HG03045 (cell line): ENCODE data around the gene ARHGAP32.
"Not testable (repeated sequence)": the region's sequence is repeated elsewhere in the genome, so short reads cannot be mapped to it uniquely, and the experiment has no call there.

ENCODE experiments used
- ATAC-seq: cut with Tn5 transposase; IDR thresholded peaks from one replicate; pipeline ENCODE4 v1.9.1; 2021; ENCODE audit warnings: mild to moderate bottlenecking, moderate library complexity; ENCODE audit not compliant: unreplicated experiment

The ARHGAP32 gene

DNA sequence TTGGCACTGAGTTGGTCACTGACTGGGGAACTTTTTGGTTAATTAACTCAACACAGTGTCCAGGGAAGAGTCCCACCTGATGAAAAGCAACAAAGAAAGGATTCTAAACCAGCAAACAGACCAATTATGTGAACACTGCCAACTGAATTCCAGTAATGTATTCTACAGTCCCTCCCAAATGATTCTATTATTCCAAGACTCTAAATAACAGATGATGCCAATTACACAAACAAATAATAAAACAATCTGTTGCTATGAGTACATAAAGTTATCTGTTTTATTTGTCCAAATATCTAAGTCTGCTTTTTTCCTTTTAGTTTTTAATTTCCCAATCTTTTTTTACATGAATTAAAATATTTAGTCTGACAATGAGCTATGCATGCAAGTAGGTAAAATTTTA is 151.2 kb downstream of the ARHGAP32 start:
- ATAC-seq, result no peak

DNA sequence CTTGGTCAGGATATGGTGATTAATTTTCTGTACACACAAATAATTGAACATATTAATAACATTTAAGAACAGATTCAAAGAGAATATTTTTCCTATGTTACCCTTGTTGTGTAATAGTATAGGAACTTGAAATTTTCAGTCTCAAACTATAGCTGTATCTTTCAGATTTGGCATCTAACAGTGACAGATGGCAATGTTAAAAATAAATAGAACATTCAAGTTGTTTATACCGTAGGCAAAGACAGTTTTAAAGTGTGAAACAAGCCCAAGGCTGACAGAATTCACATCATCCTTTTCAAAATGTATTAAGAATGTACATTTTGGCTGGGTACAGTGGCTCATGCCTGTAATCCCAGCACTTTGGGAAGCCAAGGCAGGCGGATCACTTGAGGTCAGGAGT is 156.9 kb downstream of the ARHGAP32 start:
- ATAC-seq, result no peak

DNA sequence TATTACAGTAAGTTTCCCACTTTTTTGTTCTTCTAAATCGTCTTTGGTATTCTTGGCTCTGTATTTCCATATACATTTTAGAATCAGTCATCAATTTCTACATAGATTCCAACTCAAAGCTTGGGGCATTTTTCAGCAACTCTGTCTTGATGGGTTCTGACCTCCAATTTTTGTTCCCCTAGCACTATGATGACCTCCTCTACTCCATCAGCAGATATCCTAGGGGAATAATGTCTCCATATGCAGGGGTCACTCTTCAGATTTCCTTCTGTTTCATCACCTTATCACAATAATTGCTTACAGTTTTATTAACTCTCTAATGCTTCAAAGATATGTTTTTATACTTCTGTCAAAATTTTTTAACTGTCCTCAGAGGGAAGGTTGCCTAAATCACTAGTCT is 158.1 kb downstream of the ARHGAP32 start:
- no peak for ATAC-seq

DNA sequence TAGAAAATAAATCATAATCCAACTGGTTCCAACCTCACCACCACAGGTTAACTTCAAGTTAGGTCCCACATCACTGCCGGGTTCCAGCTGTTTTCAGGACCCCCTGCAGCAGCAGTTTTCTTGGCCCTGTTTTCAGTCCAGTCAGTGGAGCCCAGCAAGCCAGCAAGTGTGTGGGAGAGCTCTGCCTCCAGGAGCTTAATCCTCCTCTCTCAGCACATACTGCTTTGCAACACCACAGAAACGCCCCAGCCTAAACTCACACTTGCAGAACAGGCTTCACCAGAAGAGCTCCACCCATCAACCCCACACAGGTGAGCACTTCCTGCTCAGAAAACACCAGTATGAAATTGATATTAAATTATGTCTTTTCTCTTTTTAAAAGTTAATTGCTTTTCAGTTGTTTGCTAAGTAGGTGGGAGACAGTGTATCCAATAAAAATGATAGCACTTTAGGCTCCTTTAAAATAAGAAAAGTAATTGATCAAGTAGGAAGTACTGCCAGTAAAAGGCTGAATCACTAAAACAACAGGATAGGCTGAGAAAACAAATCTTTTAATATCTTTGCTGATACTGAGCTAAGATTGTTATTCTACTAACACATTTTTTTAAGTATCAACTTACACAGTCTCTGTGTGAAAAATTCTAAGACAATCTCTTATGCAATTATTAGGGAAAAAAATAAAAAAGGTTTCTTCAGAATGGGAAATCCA is 168.0 kb downstream of the ARHGAP32 start:
- no peak for ATAC-seq

DNA sequence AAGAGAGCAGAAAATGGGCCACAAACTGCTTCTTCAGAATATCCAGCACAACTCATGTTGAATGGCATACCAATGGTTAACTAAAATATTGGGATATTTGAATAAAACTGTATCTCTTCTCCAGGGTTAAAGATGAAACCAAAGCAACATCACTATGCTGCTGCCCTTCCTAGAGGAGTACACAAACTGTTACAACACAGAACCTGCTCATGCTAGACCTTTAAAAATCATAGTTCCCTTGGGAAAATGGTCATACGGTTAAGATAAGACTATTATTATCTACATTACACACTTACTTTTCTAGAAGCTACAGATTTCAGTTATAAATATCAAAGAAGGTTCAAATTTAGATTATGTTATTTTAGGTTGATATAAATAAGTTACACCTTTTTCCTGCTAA is 170.8 kb downstream of the ARHGAP32 start:
- no peak for ATAC-seq

DNA sequence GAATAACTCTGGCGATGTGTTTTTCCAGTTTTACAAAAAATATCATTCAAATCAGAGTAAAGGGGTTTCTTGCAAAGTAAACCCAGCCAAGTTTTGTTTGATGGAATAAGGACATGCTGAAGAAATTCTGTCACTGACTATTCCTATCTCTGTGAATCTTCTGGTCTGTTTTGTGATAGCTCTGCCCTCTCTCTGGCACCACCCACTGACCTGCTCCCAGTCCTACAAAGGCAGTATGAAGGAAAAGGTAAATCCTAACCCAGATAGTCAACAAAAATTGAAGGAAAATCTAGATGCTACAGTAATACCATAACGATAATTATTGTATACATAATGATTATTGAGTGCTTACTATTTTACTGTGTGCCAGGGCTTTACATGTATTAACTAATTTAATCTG is 173.1 kb downstream of the ARHGAP32 start:
- no peak for ATAC-seq

DNA sequence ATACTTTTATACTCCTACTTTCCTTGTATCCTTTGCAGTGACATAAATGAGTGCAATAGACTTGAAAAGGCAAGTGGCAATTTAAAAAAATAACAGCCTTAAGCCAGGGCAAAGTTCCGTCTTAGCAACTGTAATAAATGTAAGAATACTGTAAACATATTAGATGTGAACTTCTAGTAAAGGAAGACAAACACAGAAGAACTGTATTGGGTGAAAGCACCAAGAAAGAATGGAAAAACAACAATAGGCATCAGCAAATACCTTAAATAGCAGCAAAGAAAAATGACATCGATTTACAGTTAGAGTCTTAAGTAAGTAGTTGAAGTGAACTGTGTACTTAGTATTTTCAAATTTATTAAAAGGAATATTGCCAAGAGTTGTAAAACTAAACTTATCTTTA is 174.0 kb downstream of the ARHGAP32 start:
- no peak for ATAC-seq

DNA sequence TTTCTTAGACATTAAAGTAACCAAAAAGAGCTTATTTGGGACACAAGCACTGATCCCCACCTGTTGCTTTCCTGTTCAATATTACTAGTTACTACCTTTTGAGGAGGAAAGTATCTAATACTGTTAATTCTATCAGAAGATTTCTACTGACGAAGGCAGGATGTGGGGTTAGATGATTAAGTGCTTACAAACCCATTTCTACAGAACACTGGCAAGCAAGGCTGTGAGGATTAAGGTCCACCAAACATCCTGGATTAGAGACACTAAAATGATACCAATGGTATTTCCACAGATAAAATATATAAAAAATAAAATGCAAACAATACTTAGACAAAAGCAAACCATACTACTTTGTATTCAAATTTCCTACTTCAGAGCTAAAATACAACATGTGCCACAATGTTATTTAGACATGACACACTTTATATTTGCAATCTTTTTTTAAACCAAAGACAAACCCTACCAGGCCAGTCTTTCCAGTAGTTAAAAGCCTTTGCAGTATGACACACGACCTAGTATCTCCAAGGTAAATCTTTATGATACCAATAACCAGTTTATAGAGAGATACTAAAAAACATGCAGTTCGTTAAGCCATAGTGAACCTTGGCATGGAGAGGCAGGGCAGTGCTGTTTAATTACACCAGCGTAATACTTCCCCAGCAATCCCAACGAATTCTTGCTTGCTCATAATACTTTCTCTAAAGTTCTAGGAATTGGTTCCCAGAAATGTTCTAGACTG is 178.2 kb downstream of the ARHGAP32 start:
- no peak for ATAC-seq

DNA sequence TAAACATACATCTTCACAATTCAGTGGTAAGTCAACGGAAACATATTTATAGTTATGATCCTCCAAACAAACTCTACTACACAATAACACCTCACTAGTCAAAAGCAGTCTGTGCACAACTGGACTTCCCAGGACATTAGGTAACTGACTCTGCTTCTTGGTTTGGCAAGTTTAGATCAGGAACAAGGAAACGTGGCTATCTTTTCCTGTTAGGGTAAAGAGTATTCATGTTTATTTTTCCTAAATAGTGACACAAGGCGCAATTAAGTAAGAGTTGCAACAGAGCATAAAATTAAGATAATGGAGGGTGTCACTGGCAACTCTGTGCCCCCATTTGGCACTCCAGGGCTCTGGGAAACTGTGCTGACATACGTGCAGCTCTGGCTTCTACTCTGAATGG is 179.2 kb downstream of the ARHGAP32 start:
- ATAC-seq, result no peak

DNA sequence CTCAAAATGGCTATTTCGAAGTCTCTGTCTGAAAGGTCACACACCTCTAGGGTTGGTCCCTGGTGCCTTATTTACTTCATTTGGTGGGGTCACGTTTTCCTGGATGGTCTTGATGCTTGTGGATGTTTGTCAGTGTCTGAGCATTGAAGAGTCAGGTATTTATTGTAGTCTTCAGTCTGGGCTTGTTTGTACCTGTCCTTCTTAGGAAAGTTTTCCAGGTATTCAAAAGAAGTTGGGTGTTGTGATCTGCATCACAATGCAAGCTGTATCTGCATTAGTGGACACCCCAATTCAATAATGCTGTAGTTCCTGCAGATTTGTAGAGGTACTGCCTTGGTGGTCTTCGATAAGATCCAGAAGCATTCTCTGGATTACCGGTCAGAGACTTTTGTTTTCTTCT is 186.0 kb downstream of the ARHGAP32 start:
- ATAC-seq, result no peak

DNA sequence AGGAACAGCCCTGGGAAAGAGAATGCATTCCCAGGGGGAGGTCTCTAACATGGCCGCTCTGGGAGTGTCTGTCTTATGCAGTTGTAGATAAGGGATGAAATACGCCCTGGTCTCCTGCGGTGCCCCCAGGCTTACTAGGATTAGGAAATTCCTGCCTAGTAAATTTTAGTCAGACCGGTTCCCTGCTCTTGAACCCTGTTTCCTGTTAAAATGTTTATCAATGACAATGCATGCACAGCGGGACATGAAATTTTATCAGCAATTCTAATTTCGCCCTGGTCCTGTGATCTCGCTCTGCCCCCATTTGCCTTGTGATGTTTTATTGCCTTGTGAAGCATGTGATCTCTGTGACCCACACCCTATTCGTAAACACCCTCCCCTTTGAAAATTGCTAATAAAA is 193.0 kb downstream of the ARHGAP32 start:
- not testable (repeated sequence) for ATAC-seq

DNA sequence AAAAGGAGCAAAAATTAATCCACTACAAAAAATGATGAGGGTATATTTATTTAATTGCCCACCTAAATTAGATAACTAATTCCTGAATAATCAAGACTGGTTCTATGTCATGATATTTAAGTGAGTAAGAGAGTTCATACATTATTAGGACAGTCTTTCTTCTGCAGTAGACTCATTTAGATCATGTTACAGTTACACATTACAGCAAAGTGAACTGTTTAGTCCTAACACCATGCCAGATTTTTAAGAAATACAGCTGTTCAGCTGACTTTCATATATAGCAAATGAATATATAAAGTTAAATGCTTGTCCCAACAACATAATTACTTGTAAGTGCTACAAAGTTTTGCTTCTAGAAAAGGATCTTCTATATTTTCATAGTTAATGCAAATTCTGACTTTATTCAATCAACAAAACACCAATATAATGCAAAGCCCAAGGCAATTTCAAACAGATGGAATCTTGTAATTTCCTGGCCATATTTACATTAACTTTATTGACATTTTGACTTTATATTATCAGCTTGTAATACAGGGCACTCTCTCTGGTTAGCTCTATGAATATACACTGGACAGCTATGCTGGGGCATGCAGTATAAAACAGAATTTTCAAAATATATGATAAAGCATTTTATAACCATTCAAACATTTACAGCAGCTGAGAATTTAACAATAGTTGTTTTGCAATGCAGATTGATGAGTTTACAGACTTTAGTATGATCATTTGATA is 203.7 kb downstream of the ARHGAP32 start:
- ATAC-seq, result no peak

DNA sequence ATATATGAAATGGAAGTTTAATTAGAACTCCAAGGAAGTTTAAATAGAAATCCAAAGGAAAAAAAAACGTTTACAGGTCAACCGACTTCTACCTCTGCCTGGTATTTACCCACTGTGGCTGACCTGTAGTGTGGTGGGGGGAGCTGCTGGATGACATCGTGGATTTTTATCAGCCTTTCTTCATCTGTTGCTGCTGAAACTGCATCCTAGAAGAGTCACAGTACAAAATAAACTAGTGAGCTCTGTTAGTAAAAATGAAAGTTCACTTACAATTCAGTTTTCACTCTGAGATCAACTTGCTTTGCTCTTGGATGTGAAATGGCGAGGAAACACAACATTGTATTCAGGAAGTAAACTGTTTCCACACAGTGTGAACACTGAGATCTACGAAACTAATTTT is 206.2 kb downstream of the ARHGAP32 start:
- no peak for ATAC-seq

DNA sequence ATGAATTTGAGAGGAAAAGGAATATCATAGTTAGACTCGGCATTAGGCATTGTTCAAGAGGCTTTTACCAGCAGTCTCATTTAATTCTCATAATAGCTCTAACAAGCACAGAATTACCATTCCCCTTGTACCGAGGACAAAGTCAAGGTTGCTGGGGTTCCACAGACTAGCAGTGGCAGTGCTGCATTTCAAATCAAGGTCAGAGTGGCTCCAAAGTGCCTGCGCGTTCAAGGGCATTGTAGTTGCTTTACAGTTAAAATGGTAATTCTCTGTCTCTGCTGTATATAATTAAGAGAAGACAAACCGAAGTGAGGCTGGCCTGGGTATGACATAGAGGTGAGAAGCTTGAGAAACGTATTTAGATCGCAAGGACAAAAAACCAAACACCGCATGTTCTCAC is 209.1 kb downstream of the ARHGAP32 start:
- no peak for ATAC-seq

DNA sequence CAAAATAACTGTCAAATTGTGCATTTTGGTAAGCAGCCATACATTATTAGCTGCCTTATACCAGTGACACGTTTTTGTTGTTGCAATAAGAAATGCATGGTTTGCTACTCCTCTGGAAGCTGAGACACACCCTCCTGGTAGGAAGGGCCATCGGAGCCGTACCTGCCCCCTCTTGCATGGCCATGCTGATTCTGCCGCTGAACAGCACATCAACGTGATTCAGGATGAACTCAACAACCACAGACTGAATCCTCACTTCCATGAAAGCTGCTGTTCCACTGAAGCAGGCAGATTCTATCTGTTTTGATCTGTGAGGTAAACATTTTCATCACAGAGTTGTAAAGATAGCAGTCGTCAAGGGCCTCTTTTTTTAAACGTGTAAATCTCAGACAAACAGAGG is 210.9 kb downstream of the ARHGAP32 start:
- ATAC-seq, result no peak

DNA sequence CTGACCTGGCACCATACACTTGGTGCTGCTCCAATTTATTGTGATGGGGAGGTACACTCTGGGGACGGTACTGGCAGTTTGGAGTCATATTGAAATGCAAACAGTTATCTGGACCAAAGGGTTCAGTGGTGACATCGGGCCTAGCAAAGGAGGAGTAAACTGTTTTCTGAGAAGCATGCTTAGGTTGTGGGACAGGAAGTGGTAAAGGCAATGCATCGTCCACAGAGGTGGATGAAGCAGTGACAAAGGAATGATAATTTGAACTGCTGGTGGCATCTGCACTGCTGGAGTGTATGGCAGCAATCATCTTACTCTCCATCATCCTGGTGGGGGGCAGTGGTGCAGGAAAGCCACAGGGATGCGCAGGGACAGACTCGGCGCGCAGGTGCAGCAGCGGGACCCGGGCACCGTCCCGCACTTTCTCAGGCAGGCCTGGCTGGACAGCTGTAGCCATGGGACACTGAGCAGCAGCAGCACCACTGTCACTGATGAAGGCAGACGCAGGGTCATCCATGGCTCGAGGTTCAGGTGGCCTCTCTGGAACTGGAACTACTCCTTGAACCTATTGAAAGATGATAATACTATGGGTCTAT is 221.4 kb downstream of the ARHGAP32 start:
- no peak for ATAC-seq

DNA sequence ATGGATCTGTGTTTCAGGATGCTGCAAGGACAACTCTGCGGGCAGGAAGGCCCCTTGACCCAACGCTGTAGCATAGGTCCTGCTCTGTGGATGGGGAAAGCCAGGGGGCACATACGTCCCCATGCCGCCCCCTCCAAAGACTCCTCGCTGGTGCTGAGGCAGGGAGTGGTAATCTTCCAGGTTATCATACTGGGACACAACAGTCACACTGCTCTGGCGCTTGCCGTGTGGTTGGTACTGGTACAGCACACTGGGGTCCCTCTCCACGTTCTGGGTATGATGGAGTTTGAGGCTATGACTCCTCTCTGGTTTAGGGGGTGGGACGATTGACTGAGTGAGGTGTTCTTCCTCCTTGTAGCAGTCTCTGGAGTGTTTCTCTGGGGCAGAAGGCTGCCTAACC is 223.2 kb downstream of the ARHGAP32 start:
- no peak for ATAC-seq

DNA sequence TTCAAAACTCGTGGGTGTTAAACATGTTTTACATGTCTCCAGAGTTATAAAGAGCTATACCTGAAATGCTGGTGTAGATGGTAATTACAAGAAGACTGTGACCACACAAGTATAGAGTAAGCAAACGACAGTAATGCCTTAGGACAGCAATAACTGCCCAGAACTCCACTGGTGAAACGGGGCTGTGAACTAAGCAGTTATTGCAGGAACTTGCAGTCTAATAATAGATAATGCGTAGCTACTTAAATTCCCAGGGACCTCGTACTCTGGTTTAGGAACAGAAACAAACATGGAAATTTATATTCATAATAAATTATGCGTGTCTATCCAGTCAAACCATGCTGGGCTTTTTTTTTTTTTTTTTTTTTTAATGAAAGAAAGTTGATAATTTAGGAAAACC is 224.5 kb downstream of the ARHGAP32 start:
- ATAC-seq, result no peak

DNA sequence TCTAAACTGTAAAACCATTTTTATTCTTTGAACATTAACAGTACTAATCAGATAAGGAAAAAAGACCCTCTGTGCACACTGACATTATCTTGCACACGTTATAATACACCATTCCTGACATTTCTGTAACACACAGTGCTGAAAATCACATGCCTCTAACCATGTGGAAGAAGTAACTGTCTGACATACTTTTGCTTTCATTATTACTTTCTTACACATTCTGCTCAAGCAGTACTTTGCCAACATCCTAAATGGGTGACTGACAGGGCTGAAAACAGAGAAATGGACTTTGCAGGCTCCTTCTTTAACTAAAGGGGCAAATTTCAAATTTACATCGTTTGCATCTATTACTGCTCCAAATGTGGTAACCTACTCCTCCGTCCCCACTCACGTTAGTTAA is 226.6 kb downstream of the ARHGAP32 start:
- peak; percentile 92 for ATAC-seq

DNA sequence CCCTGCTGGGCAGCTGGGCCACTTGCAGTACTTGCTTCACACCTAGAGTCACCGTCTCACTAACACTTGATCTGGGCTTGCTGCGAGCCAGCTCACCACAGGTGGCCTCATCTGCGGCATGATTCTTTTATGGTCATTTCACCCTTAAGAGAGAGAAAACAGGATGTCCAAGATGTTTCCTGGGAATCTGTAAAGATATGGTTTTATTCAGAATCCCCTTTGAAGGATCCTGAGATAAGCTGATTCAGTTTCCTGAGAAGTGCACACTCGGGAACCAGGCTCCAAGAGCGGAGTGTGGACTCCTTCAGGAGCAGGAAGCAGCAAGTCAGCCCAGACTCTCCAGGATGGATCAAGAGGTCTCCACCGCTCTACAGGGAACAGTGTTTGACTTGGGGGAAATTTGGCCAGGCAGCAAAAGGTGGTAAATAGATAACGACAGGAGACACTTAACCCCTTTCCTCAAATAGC is 227.6 kb downstream of the ARHGAP32 start:
- ATAC-seq, result no peak

DNA sequence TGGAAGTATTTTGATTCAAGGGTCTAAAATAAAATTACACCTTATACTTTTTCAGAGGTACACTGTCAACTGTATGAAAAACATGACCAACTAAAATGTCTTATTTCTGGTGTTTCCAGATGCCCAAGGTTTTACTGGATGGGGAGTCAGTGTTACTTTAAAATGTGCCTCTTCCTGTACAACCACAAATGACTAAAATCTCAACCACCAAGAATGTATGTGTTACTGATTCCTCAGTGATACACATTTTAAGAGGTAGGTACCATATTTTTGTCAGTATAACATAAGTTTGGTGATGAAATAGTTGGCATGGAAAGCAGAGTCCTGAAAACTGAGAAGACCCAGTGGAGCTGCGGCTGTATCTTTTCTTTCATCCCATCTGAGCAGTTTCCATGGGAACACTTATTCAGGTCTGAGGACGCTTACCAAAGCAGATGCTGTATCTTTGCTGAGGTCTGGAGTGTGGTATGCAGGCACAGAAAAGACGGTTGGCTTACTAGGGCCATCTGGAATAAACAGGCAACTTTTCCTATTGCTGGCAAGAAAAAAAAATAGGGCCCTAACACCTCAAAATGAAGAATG is 228.3 kb downstream of the ARHGAP32 start:
- ATAC-seq, result no peak
